T-helper 2 cell treated with Interferon-gamma antibody and Interleukin-4, amounts not matched to agents 100 ng/mL and 5 ng/mL, for 36 hours (primary cell): ENCODE data around the gene KLHL34. TPM values are rescaled to one million over a fixed set of nuclear protein-coding genes. Genes with fewer than 3 reads are reported as not detected.

Experiments
- intact Hi-C: fragments of 100-400 bp; cut with micrococcal nuclease; formaldehyde crosslinking; loops from one replicate; pipeline ENCODE4 v1.15.1; 2023
- total RNA-seq: library from RNA; stranded (reverse); gene quantifications from 2 replicates; pipeline ENCODE4 v1.2.3, GENCODE V29; 2022

The KLHL34 gene
- total RNA-seq, 1 donor from 2014 or later = 0.39 TPM

DNA sequence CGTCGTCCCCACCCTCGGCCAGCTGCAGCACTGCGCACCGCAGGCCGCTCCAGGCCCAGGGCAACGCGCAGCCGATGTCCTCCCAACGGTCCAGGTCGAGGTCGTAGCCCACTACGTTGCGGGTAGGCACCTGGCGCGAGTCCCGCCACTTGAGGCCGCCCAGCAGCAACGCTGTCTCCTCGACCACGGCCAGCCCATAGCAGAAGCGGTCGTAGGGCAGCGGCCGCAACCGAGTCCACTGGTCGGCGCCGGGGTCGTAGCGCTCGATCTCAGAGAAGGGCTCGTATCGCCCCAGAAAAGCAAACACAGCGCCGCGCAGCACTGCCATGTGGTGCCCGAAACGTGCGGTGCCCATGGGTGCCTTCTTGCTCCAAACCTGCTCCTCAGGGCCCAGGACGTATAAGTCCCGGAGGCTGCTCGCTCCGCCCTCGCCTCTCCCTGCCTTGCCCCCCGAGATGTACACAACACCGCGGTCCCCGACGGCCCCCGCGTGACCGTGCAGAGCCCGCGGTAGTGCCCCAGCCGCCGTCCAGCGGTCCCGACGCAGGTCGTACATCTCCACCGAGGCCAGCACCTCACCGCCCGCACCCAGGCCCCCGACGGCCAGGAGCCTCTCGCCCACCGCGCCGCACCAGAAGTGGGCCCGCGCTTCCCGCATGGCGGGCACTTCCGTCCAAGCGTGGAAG, 2.1 kb downstream of the KLHL34 start:
- intact Hi-C loops = no loop called here

DNA sequence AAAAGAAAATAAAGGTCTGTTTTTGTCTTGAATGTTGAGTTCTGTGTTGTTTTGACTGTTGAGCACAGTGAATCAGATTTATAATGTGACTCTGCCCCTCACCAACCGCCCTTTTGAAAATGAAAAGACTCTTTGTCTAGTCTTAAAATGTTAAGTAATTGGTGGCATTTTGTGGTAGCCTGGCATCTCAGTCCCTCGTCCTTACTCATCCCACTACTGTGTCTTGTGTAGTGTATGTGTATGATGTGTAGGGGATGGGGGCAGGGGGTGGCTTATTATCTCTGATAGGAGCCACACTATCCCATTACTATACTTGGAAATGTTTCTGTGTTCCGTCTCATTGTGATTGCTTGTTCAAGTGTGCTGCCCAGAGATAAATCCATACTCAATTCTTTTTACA, 12.2 kb downstream of the KLHL34 start:
- intact Hi-C loops = no loop called here

DNA sequence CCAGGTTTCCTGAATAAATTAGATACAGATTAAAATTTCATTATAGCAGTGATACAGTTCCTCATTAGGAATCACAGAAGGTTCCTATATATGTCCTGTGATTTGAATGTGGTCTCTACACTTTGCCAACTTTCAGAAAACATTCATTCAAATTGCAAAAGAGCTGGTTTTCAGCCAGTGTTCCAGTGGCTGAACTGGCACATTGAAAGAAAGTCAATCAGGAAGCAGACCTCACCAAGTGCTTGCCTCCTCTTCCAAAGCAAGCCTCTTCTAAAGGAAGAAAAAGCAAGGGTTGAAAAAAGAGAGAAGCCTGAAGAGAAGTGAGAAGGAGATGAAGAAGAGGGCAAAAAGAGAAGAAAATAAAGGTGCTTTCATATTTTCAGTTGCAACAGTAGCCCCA, 12.7 kb downstream of the KLHL34 start:
- intact Hi-C loops = no loop called here

DNA sequence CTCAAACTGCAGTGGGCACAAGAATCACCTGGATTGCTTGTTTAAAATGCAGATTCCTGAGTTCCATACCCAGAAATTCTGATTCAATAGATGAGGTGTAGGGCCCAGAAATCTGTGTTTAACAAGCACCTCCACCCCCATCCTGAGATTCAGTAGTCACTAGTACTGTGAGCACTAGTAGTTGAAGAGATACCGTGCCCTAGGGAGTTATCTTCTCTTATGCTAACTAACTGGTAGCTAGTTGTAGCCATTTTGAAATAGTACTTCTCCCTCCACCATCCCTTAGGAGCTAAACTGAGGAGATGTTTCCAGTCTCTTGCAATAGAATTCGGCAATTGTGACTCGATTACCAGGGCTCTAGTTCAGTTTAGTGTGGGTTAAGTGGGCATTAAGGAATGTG, 18.4 kb downstream of the KLHL34 start:
- intact Hi-C loops = no loop called here

DNA sequence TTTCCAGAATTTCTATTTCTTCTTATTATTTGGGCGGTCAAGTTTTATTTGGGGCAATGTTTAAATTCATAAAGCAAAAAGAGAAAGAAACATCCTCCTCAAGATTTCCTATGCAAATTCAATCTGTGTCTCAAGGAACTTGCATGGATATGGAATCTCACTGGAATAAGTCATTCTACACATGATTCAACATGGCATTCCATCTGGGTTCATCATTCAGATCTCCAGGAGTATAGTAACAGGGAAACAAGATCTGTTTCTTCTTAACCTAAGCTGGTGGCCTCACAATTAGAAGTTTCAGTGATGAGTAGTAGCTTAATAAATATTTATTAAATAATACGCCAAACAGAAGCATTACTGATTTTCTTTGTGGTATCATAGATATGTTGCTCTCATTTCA, 19.8 kb downstream of the KLHL34 start:
- intact Hi-C loops = no loop called here

DNA sequence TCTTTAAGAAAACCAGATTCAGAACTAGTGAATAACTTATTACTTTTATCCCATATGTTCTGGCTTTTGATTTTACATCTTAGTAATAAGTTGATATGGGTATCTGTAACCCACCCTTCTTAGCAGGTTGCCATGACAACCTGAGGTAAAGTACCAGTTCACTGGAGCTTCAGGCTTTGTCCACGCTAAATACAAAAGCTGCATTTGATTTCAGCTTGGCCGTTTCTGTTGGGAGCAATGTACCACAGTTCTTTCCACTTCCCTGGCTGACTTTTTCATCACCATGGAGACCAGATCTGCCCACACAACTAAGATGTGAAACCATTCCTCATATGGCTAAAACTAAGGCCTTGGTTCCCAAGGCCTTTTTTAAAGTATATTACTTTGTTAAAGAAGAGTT, 26.1 kb downstream of the KLHL34 start:
- intact Hi-C loops = no loop called here

DNA sequence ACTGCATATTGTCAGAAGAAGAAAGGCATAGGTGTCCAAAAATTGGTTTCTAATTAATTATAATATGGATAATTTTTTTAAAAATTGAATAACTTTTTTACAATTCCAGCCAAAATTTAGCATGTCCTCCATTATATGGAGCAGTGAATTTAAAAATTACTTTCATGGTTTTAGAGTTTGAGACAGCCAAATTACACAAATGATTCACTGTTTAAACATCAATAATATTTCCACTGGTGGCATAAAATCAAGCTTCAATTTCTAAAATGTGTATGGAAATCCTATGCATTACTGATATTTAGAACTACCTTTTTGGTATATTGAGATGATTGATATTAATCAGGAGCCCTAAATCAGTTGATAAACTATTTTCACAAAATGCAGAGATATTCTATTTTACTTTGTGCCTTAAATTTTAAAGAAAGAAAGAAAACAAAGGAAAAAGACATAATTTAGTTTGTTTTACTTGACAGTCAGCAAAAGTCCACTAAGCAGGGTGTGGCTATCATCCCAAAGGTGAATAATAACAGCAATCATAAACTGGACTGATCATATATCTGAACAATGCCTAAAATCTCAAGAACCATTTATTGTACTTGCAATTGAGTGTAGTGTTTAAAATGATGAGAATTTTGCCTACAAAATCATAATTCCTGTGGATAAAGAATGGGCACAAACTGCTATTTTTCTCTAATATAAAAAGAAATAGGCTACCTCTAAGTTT, 34.2 kb downstream of the KLHL34 start:
- intact Hi-C loops = no loop called here

DNA sequence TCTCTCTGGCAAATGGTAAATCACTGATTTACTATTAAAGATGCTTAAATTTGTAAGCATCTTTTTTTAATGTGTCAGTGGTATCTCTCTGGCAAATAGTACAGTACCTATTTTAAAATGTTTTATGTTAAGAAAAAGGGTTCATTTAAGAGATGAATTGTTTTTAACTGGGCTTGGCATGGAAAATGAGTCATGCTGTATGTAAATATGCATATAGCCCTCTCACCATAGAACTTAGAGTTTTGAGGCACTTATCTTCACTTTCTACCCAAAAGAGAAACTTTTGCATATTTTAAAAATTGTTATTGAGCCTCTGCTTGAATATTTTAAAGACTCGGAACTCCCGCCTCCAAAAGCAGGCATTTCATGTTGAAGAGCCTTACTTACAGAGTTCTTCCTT, 37.9 kb downstream of the KLHL34 start:
- intact Hi-C loops = no loop called here

DNA sequence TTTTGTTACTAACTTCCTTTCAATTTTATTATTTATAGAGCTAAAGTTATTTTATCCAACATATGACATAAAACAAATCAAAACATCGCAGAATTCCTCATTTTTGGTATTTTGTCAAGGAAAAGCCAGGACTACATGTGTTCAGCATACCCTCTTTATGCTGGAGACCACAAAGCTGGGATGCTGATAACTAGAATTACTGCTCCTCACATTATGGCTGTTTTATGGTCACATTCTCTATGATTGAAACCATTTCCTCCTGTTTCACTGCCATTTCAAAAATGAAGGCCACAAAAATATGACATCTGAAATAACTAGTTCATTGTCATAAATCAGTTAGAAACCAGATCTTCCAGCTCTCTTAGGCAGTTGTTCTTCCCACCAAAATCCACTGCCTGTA, 41.7 kb downstream of the KLHL34 start:
- intact Hi-C loops = no loop called here

DNA sequence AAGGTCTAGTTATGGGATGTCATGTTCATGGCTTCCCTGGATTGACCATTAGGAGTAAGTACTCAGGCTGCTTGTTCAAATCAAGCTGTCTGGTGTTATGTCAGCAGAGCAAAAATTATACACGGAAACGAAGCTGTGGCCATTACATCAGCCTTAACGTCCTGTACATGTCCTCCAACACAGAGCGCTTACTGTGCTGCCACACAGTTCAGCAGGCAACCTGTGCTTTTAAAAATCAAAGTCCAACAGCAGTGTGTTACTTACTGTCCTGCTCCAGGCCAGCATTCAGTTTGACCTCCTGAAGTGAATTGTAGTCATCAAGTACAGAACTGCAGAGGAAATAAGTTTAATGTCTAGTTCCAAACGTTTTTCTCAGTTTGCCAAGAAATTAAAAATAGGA, 46.0 kb downstream of the KLHL34 start:
- intact Hi-C loops = no loop called here

DNA sequence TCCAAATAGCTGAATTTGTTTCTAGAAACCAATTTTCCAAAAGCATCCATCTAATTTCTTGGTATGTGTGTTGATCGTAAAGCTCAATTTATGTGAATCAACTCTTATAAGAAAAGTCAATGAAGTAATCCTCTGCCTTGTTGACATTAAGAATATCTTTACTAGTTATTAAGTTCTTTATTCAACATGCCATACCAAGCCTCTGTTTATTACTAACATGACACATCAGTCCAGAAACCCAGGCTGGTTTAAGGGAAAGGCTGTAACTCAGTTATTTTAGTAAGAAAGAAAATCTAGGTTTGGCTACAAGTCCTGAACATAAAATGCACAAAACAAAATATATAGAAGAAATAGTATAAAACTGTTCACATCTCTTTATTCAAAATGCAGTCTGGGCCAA, 48.0 kb downstream of the KLHL34 start:
- intact Hi-C loops = no loop called here

DNA sequence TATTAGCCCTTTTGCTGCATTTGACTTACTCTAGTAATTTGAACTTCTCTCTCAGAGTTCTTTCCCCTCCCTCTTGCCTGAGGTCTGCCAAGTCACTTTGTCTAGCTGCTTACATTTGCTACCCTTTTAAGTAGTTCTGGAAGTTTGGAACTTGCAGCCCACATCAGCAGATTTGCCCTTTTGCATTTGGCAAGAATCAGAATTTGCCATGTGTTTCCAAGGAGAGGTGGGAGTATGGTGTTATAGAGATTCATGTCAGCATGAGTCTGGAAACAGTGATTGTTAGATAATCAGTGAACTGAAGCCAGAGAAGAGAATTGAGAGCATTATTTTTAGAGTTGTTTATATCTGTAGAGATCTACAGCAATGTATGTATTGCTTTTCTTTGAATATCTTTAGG, 52.1 kb downstream of the KLHL34 start:
- intact Hi-C loops = no loop called here

Other genes starting within 250 kb of the KLHL34 start
- gene SMPX, start 99.8 kb upstream of the KLHL34 start, total RNA-seq = not detected in 2 replicates
- gene MBTPS2, start 181.3 kb upstream of the KLHL34 start, total RNA-seq = 9.4 and 10.0 TPM in 2 replicates
- gene YY2, start 197.7 kb upstream of the KLHL34 start, total RNA-seq = 2.1 and 2.3 TPM in 2 replicates